EH (cell line): ENCODE results near the gene CCNC.
"Not testable (repeated sequence)": the region's sequence is repeated elsewhere in the genome, so short reads cannot be mapped to it uniquely, and the experiment has no call there.

ENCODE experiments used
- DNase-seq: peaks from one replicate; pipeline ENCODE4 v3.0.0-alpha.2; 2015; ENCODE audit warnings: low read depth

The CCNC gene

GRCh38 chr6:99602520-99603420, 34.3 kb upstream of the CCNC start:
- DNase-seq = no peak

GRCh38 chr6:99594696-99595095, 26.2 kb upstream of the CCNC start:
- not testable (repeated sequence) for DNase-seq

GRCh38 chr6:99592900-99593299, 24.4 kb upstream of the CCNC start:
- peak; percentile 36 for DNase-seq

- no peak for DNase-seq
Measured at GRCh38 chr6:99591673-99592364, 23.4 kb upstream of the CCNC start.

- no peak for DNase-seq
Measured at GRCh38 chr6:99590728-99591672, 22.5 kb upstream of the CCNC start.

- no peak for DNase-seq
Measured at GRCh38 chr6:99589907-99590493, 21.5 kb upstream of the CCNC start.

GRCh38 chr6:99589290-99589672, 20.8 kb upstream of the CCNC start:
- DNase-seq = peak; percentile 20

GRCh38 chr6:99588618-99589289, 20.3 kb upstream of the CCNC start:
- DNase-seq = peak; percentile 74

GRCh38 chr6:99587792-99588191, 19.3 kb upstream of the CCNC start:
- no peak for DNase-seq

- no peak for DNase-seq
Measured at GRCh38 chr6:99579781-99580180, 11.3 kb upstream of the CCNC start.

GRCh38 chr6:99575544-99576227, 7.2 kb upstream of the CCNC start:
- DNase-seq = no peak

GRCh38 chr6:99573980-99574617, 5.6 kb upstream of the CCNC start:
- DNase-seq = no peak

GRCh38 chr6:99563056-99563723, 5.3 kb downstream of the CCNC start:
- DNase-seq = no peak

- DNase-seq = no peak
Measured at GRCh38 chr6:99560668-99561067, 7.8 kb downstream of the CCNC start.

GRCh38 chr6:99559057-99559456, 9.4 kb downstream of the CCNC start:
- no peak for DNase-seq

GRCh38 chr6:99553888-99554287, 14.6 kb downstream of the CCNC start:
- no peak for DNase-seq

- DNase-seq = no peak
Measured at GRCh38 chr6:99550046-99550748, 18.3 kb downstream of the CCNC start.

GRCh38 chr6:99548706-99549105, 19.8 kb downstream of the CCNC start:
- DNase-seq = no peak

- DNase-seq = no peak
Measured at GRCh38 chr6:99547526-99547925, 20.9 kb downstream of the CCNC start.
